ENCODE data around the gene RPGR.

Gene RPGR

DNA sequence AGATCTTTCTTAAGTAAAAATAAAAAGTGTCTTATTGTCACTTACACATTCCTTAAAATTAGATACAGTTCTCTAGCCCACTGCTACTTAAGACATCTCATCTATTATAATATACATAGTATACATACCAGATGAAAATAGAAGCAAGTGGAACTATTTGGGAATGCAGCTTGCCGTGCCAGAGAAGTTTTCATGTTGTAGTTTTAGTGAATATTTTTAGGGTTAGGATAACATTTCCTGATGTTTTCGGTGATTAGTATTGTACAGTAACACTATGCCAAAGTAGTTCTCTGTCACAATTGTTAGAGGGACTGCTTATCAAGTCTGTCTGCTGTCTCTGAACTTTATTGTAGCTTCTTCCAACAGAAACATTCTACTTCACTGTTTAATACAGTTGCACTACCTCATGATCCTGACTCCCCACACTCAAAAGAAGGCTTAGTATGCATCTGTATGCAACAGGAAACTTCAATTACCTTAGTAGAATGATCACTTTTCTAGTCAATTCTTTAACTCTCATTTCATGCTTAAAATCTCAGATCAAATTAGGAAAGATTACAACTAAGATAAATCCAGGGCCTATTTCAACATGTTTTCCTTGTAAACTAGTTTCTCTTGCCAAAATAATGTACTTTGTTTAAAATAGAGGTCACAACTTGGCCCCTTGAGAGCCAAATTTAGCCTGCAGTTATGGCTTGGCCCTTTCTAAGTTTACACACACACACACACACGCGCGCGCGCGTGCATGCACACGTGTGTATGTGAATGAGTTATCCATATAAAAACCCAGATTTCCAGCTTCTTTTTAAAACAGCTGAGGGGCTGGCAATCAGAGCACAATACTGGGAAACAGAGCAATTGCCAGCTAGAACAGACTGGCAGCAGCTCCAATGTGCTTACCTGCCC is 64.3 kb downstream of the RPGR start:
- DNase-seq (ENCODE audit: low spot score), result no peak

DNA sequence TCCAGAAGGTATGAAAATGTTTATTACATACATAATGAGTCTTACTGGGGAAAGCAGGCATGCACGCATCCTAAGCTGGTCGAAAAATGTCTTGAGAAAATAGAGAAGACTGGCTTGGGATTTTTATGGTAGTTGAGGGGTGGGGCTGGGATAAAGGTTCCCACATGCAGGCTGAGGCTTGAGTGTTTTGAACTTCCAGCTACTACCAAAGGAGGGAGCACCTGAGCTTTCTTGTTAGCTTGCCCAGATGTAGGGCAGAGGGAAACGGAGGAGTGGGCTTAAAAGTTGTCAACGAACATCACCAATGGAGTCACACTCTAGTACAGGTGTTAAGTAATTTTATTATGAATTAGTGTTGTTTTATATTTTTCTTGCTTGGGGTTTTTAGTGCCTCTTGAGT is 67.1 kb downstream of the RPGR start:
- peak; percentile 10 for DNase-seq (ENCODE audit: low spot score)

DNA sequence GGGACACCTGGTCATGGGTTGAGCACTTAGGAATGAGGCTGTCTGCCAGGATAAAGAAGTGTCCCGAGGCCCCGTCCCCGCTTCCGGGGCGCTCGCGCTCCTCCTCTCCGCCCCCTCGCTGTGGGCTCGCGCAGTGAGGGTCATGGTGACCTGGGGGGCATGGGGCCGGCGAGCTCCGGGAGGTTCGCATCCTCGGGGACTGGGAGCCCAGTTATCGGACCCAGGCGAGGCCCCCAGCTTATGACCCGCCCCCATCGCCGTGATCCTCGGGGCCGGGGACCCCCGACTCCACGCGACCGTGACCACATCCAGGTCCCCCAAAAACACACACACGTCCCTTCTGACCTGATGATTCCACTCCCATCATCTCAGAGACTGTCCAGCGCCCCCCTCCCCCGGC is 71.3 kb downstream of the RPGR start:
- no peak for DNase-seq (ENCODE audit: low spot score)

DNA sequence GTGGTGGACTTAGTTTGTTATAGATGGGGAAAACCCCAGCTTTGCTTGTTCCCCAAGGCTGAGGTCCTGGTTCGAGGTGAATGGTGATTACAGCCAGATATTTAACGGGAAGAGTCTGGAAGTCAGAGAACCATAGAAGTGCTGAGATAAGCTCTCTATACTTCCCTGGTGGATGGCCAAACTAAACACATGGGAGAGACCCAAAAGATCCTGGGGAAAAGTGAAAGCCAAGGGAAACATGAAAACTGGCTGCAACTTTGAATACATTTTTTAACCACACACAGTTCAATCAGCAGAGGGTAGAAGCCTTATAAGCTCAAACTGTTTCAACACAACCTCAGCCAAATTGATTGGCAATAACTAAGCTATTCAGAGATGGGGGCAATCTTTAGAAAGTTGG is 77.3 kb downstream of the RPGR start:
- DNase-seq (ENCODE audit: low spot score), result no peak

DNA sequence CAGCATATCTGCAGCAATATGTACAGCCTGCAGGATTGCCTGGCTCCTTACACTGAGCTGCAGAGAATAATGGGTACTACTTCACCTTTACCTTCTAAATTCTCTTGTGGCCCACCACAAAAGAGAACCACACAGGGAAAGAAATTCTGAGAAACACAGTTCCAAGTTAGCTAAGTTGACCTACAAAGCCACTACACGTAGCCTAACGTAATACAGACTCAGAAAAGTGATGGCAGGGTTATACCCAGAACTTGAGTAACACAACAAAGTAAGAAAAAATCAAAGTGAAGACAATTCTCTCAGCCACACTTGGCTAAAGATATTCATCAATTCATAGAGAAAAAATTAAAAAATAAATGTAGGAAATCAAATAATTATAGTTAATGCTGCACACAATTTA is 80.3 kb downstream of the RPGR start:
- DNase-seq (ENCODE audit: low spot score), result no peak

DNA sequence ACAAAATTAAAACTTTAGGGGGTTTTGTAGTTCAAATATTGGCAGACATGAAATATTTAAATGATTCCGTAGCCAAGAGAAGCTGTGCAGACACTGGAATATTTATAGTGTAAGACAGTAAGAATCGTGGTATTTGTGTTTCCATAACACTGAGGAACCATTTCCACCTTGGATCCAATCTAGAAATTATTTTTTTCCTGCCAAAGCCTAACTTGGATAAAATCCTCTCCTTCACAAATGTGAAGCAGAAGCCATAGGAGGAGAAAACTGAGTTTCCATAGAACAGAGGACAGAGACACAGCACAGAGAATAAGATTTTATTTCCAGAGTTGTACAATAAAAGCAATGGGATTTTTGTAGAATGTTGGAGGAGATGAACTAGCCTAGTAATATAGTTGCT is 86.8 kb downstream of the RPGR start:
- no peak for DNase-seq (ENCODE audit: low spot score)

DNA sequence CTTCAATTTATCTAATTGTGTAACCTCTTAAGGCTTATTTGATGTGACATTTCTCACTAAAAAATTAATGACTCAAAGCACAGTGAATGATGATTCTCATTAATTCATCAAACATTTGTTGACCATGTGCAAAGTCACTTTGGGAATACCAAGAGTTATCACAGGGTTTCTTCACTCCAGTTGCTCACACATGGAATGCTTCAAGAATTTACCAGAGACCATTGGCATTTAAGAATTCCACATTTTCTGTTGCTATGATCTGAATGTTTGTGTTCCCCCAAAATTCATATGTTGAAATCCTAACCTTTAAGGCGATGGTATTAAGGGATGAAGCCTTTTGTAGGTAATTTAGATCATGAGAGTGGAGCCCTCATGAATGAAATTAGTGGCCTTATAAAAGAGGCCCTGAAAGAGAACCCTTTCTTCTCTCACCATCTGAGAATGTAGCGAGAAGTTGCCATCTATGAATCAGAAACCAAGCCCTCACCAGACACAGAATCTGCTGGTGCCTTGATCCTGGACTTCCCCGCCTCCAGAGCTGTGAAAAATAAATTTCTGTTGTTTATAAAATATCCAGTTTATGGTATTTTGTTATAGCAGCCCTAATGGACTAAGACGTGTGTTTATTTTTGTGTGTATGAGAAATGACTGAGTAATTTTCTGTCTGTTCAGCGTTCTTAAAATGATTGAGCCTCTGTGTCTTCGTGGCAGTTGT is 90.3 kb downstream of the RPGR start:
- no peak for DNase-seq (ENCODE audit: low spot score)

DNA sequence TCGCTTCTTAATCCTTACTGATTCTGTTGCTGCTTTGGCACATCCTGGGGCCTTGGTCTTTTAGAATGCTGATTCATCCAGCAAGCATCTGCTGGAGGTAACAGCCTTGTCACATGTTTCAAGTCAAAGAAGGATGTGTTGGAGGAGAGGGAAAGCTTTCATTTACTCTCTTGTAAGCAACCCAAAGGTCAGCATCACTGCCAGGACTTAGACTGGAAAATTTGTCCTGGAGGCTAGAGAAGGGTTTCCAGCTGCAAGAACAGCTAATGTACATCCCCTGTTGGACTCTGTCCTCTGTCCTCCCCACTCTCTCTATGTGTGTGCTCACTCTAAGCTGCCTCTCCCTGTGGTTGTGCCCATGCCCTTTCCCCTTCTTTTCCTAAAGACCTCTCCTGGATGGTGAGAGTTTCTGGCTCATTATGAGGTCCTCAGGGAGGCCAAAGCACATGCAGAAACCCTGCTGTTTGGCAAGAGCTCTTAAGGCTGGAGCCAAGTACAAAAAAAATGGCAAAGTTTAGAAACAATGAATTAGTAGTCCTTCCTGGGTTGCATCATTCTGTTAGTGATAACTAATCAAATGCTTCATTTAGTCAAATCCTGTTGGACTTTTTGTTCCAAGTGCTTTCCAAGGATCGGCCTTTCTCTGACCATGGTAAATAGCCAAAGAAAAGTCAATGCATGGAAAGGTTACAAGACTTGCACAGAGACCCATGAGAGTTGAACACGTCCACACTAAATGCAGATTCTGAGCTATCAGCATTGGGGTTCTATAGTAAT is 93.2 kb downstream of the RPGR start:
- DNase-seq (ENCODE audit: low spot score), result no peak

DNA sequence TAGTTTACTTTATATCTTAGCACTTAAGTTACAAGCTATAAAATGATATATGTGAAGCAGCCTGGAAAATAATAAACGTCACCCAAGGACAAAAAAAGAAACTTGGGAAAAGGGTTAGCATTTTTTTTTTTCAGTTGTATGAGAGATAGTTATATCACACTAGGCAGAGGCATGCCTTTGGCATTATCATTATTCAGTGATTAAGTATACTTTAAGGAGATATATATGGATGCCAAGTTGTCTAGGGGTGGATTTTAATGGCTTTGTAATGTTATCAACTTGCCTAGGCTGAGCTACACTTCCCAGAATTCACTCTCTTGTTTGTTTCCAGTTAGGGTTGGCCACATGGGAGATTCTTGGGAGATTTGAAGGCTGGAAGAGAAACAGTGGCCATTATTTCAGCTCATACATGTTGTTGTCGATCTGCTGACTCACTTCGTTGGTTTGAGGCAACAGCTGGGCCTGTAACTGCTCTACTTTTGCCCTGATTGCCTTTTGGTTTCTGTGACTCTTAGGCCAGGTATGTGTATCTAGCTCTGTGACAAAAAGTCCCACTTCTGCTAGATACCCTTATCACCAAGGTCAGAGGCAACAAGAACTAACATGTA is 95.1 kb downstream of the RPGR start:
- DNase-seq (ENCODE audit: low spot score), result no peak

DNA sequence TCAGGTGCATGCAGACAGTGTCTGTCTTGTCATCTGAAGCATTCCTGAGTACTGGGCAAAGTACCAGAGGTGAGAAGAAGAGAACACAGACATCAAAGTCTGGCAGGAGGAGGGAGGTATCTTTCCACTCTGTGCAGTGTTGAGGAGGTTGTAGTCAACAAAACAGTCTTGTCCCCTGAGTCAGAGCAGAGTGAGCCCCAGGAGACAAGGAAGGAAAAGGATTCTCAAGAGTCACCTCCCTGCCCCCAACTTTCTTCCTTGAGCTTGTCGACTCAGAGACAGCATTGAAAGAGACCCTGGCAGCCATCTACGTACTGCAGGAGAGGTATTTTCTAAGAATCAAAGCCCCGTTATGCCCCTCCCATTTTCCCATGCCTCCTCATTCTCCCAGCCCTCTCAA is 102.2 kb downstream of the RPGR start:
- no peak for DNase-seq (ENCODE audit: low spot score)

DNA sequence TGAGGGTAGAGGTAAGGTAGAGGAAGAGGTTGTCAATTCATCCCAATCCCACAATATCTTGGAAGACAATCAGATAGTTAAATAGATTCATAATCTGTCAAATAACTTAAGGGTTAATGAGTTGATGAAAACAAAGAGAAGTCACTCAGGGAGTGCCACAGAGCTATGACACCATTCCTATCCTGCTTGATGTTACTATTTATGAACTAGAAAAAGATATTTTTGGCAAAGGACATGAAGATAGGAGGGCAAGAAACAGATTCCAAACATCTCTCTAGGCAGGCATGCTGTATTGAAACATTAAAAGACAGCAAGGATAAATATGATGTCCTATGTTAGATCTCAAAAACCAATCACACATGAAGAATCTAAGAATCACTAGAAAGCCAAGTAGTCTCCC is 103.1 kb downstream of the RPGR start:
- DNase-seq (ENCODE audit: low spot score), result no peak

DNA sequence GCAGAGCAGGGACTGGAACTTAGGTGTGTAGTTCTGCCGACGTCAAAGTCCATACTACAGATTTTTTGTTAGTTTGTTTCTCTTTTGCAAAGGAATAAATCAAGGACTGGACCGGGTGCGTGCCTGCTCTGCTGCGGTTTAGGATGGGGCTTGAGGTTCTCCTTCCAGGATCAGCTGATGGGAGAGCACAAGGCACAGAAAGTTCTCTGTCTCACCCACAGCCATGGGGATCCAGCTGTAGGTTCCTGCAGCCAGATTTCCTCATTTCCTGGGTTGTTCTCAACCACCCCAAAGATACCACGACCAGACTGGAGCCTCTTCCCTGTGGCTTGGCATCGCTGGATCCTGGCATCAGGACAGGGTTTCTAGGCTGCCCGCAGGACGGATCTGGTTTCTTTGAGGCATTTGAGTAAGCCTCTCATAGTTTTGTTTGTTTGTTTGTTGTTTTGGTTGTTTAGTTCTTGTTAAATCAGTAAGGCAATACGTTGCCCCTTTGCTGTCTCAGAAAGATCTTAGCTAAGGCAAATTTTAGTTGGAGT is 105.8 kb downstream of the RPGR start:
- no peak for DNase-seq (ENCODE audit: low spot score)

DNA sequence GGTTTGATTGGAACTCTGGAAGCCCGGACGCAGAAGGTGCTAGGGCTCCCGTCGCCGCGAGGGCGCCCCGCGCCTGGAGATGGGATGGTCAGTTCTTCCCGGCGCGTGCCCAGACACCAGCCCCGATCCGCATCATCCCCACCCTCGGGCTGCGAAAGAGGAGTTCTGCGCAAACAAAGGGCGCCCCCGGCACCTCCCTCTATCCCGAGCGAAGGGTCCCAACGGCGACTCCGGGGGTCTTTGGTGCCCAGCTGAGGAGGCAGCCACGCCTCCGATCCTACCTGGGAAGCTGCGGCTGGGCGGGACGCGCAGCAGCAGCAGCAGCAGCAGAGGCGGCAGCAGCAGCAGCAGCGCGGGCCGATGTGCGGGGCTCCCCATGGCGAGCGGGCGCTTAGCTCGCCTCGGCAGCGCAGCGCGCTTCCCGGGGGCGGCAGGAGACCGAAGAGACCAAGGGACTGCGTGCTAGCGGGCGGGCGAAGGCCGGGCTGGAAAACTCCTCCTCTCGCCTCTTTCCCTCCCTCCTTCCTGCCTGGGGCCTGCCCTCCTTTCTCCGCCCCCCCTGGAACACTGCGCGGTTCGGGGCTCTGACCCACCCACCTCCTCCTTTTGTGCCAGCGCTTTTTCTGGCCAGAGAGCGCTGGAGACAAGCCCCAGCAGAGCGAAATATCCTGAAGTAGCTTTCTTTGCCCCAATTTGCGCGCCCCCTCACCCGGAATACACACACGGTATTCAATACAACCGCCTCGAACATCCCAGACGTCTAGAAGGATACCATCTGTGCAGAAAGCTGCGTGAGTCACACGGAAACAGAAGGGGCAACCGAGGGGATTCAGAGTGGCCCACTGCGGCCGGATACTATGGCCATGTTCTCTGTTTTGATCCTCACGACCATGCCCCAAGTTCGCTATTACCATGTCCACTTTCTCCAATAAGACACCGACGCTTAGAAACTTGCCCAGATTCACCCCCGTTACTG is 106.6 kb downstream of the RPGR start, which contains the start of gene SRPX:
Gene SRPX, minus strand, starts transcription at position 457 of the 976 bp plus-strand sequence. Its CDS starts 79 bp downstream, at position 378.
- DNase-seq (ENCODE audit: low spot score), result no peak

DNA sequence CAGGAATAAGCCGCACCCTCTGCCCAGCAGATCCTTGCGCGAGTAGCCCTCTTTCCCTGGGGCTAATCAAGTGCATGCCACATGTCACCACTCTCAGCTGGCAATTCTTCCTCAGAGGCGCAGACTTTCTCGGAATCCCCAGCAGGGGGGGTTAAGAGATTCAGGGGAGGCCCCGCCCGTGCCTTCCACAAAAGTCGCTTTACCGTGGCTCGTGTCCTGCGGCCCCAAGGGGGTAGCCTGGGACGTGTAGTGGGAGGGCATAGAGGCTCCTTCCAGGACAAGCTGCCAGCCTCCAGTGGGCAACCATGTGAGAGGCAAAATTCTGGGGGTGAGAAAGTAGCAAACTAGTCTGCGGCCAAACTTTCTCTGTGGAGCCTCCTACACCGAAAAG is 107.3 kb downstream of the RPGR start:
- peak; percentile 7 for DNase-seq (ENCODE audit: low spot score)

Measured in activated CD4-positive, alpha-beta T cell treated with anti-CD3 and anti-CD28 coated beads, Interleukin-2, Interleukin-4, amounts not matched to agents 100 ng/mL and 50 ng/mL, durations not matched to agents 16 hours and 8 hours (primary cell).